K562 (cell line): Measurements from ENCODE around the gene PPP4R3B. TPM values are rescaled to one million over a fixed set of nuclear protein-coding genes. Genes with fewer than 3 reads are reported as not detected.
A peak's percentile ranks its signal among the peaks of the same experiment; 100 is the strongest.

ENCODE experiments used
- ATAC-seq: fragments of 200-7000 bp; cut with Tn5 transposase; 3 replicates; pipeline ENCODE4 v1.9.1; 2020; ENCODE audit warnings: moderate library complexity
- BruUV-seq: library from RNA; stranded (reverse); fragments of 400-500 nt; replicated peaks from 2 replicates; lab custom pipeline; 2021; lab: Mats Ljungman, UMichigan
- CTCF ChIA-PET: fragments of 300-600 bp; formaldehyde crosslinking; extraction: SDS; loops from one replicate; lab custom pipeline; 2021; ENCODE audit warnings: low intra/inter-chr PET ratio; lab: Yijun Ruan, JAX
- POLR2A ChIA-PET: fragments of 300-600, 350-650 bp; sonication (Branson Sonifier 250); formaldehyde crosslinking; extraction: SDS; loops from one replicate; lab custom pipeline; 2021; ENCODE audit warnings: antibody characterized with exemption, inconsistent platforms; lab: Yijun Ruan, JAX
- DNase-seq, 4 experiments: peaks; one replicate each; pipeline versions ENCODE4 v3.0.0 to v3.0.0-alpha.2; 2011 to 2018; ENCODE audit warnings: low spot score in 3 of 4, mixed read lengths in 3 of 4; ENCODE audit errors: extremely low read depth in 1 of 4
- FAIRE-seq: peaks from 2 replicates; lab custom pipeline; 2011; peaks lifted over from hg19 to GRCh38; lab: Jason Lieb, UNC
- H2AFZ ChIP-seq: 2 replicates; pipeline ENCODE4 v1.6.0; 2011; ENCODE audit warnings: low read depth, low read length, control low read depth, inconsistent platforms
- H3K27ac ChIP-seq: fragments of 200-600 bp; 3 replicates; pipeline ENCODE4 v1.8.0; 2011; ENCODE audit warnings: low read depth, mild to moderate bottlenecking, control low read depth, inconsistent platforms, low read length, moderate library complexity, mixed read lengths; ENCODE audit errors: extremely low read depth
- H3K27me3 ChIP-seq, 2 experiments: fragments of 300-600 bp in 1 of 2; 2 replicates in 1 of 2; 3 replicates in 1 of 2; pipeline versions ENCODE4 v1.6.0 to v1.8.0; 2011; ENCODE audit warnings: inconsistent platforms in 2 of 2, low read length in 2 of 2, mild to moderate bottlenecking in 1 of 2, mixed read lengths in 1 of 2, moderate library complexity in 1 of 2; ENCODE audit not compliant: control insufficient read depth in 2 of 2, insufficient read depth in 2 of 2
- H3K36me3 ChIP-seq: fragments of 300-600 bp; 3 replicates; pipeline ENCODE4 v1.8.0; 2011; ENCODE audit warnings: mild to moderate bottlenecking, low read length, inconsistent platforms; ENCODE audit not compliant: control insufficient read depth, insufficient read depth
- H3K4me1 ChIP-seq, 2 experiments: fragments of 200-600 bp in 1 of 2; replicated peaks in 1 of 2; 2 replicates in 1 of 2; 3 replicates in 1 of 2; pipeline versions ENCODE4 v1.5.1 to v1.8.0; 2011; ENCODE audit warnings: inconsistent platforms in 2 of 2, low read length in 2 of 2, mild to moderate bottlenecking in 1 of 2, mixed read lengths in 1 of 2, moderate library complexity in 1 of 2; ENCODE audit not compliant: control insufficient read depth in 2 of 2, insufficient read depth in 2 of 2
- H3K4me2 ChIP-seq: 2 replicates; pipeline ENCODE4 v1.6.1; 2011; ENCODE audit warnings: low read length, control low read depth, inconsistent platforms, mixed read lengths; ENCODE audit not compliant: insufficient read depth
- H3K4me3 ChIP-seq: fragments of 200-600 bp; sonication (generic), shearing (Covaris generic); 2 replicates; pipeline ENCODE4 v1.5.1; 2016; ENCODE audit warnings: control low read depth, inconsistent platforms
- H3K79me2 ChIP-seq: fragments of 200-600 bp; 3 replicates; pipeline ENCODE4 v1.8.0; 2011; ENCODE audit warnings: low read length, inconsistent platforms; ENCODE audit not compliant: control insufficient read depth, insufficient read depth
- H3K9ac ChIP-seq, 2 experiments: 2 replicates each; pipeline versions ENCODE4 v1.6.0 to v1.6.1; 2011; ENCODE audit warnings: low read depth in 2 of 2, low read length in 2 of 2, control low read depth in 1 of 2, inconsistent platforms in 1 of 2, mild to moderate bottlenecking in 1 of 2, mixed read lengths in 1 of 2; ENCODE audit not compliant: insufficient read depth in 1 of 2
- H3K9me1 ChIP-seq: one replicate; pipeline ENCODE4 v1.6.0; 2011; ENCODE audit warnings: inconsistent platforms, mild to moderate bottlenecking, low read length, moderate library complexity; ENCODE audit not compliant: control insufficient read depth, insufficient read depth
- H3K9me3 ChIP-seq: replicated peaks from 2 replicates; pipeline ENCODE4 v1.5.1; 2011; ENCODE audit warnings: low read depth, low read length, inconsistent platforms; ENCODE audit not compliant: control insufficient read depth, insufficient read depth
- H4K20me1 ChIP-seq: replicated peaks from 2 replicates; pipeline ENCODE4 v1.6.1; 2011; ENCODE audit warnings: low read length, inconsistent platforms, mixed read lengths; ENCODE audit not compliant: control insufficient read depth, insufficient read depth
- ARID2 ChIP-seq: fragments of 450-650 bp; IDR thresholded peaks from 2 replicates; pipeline ENCODE4 v1.6.1; 2017; ENCODE audit warnings: antibody characterized with exemption, mild to moderate bottlenecking
- ATF1 ChIP-seq, 2 experiments: fragments of 450-650 bp in 1 of 2; IDR thresholded peaks; 2 replicates each; pipeline ENCODE4 v1.6.1; 2016; ENCODE audit warnings: missing compliant biosample characterization in 1 of 2, missing genetic modification characterization in 1 of 2
- ATF7 ChIP-seq: fragments of 450-650 bp; IDR thresholded peaks from 2 replicates; pipeline ENCODE4 v1.7.1; 2014; ENCODE audit warnings: mild to moderate bottlenecking, moderate library complexity
- CHCHD3 ChIP-seq: fragments of 250-450 bp; sonication (Bioruptor Pico); IDR thresholded peaks from 2 replicates; pipeline ENCODE4 v2.1.2; 2022; ENCODE audit warnings: mild to moderate bottlenecking
- EP400 ChIP-seq: fragments of 450-650 bp; IDR thresholded peaks from 2 replicates; pipeline ENCODE4 v1.6.1; 2017; ENCODE audit warnings: antibody characterized with exemption, mild to moderate bottlenecking, moderate library complexity
- HNRNPL ChIP-seq: fragments of 200-400 bp; formaldehyde crosslinking; IDR thresholded peaks from 2 replicates; pipeline ENCODE4 v1.6.1; 2017; ENCODE audit warnings: low read depth, mild to moderate bottlenecking, low read length
- NBN ChIP-seq: fragments of 450-650 bp; IDR thresholded peaks from 2 replicates; pipeline ENCODE4 v1.6.1; 2016; ENCODE audit warnings: low read depth, mild to moderate bottlenecking
- NFYB ChIP-seq: IDR thresholded peaks from 2 replicates; pipeline ENCODE4 v1.6.1; 2011; ENCODE audit warnings: mild to moderate bottlenecking, moderate library complexity; ENCODE audit not compliant: insufficient read length; ENCODE audit errors: extremely low read depth
- TEAD2 ChIP-seq: fragments of 450-650 bp; IDR thresholded peaks from 2 replicates; pipeline ENCODE4 v1.6.1; 2016; ENCODE audit warnings: missing genetic modification characterization, control low read depth, missing compliant biosample characterization
- TFAM ChIP-seq: fragments of 250-450 bp; sonication (Bioruptor Pico); conservative IDR thresholded peaks from 2 replicates; pipeline ENCODE4 v1.5.0; 2021; ENCODE audit warnings: mild to moderate bottlenecking, moderate library complexity
- YBX1 ChIP-seq: fragments of 450-650 bp; IDR thresholded peaks from 2 replicates; pipeline ENCODE4 v1.7.1; 2016; ENCODE audit warnings: mild to moderate bottlenecking
- YY1 ChIP-seq, 3 experiments: IDR thresholded peaks; 2 replicates each; pipeline ENCODE4 v1.6.1; 2011; ENCODE audit warnings: low read length in 2 of 3, mild to moderate bottlenecking in 2 of 3, moderate library complexity in 2 of 3, borderline replicate concordance in 1 of 3, control low read depth in 1 of 3, low read depth in 1 of 3; ENCODE audit not compliant: insufficient read depth in 3 of 3, insufficient replicate concordance in 2 of 3, control insufficient read depth in 1 of 3, insufficient read length in 1 of 3; ENCODE audit errors: extremely low read depth in 1 of 3
- ZFP1 ChIP-seq: fragments of 450-650 bp; formaldehyde crosslinking; IDR thresholded peaks from 2 replicates; pipeline ENCODE4 v1.4.0; 2020; ENCODE audit warnings: mild to moderate bottlenecking, mixed read lengths
- ZFP36 ChIP-seq: fragments of 150-350 bp; IDR thresholded peaks from 2 replicates; pipeline ENCODE4 v1.6.1; 2018; ENCODE audit warnings: low read length, low read depth; ENCODE audit not compliant: partially characterized antibody
- ZNF324 ChIP-seq: fragments of 250-450 bp; sonication (Bioruptor Pico); IDR thresholded peaks from 2 replicates; pipeline ENCODE4 v1.4.0; 2020; ENCODE audit warnings: mild to moderate bottlenecking
- ZNF561 ChIP-seq: fragments of 450-650 bp; formaldehyde crosslinking; conservative IDR thresholded peaks from 2 replicates; pipeline ENCODE4 v1.4.0; 2020; ENCODE audit warnings: mild to moderate bottlenecking, moderate library complexity
- ZSCAN29 ChIP-seq: fragments of 450-650 bp; IDR thresholded peaks from 2 replicates; pipeline ENCODE4 v1.6.1; 2017
- WGBS: fragments of 100-300 bp; shearing (Covaris generic); methylation state at CpG from one replicate; pipeline ENCODE4 v1.1.6; 2016; ENCODE audit warnings: low coverage, mixed read lengths; ENCODE audit not compliant: insufficient coverage; ENCODE audit errors: missing lambda C conversion rate; 5-methylcytosine and 5-hydroxymethylcytosine counted together
- in situ Hi-C: fragments of 300-500 bp; cut with MboI; formaldehyde crosslinking; loops from 4 replicates; pipeline ENCODE4 v1.15.0; 2018; ENCODE audit warnings: inconsistent platforms, mixed read lengths
- intact Hi-C: fragments of 100-400 bp; cut with micrococcal nuclease; formaldehyde crosslinking; loops from 2 replicates; pipeline ENCODE4 v1.14.2; 2022
- polyA plus RNA-seq, 8 experiments: library from polyadenylated mRNA; depleted of rRNA in 4 of 8; stranded (reverse) in 5 of 8; unstranded in 3 of 8; fragments of >200 nt; fragmentation: Nextera tagmentation in 2 of 8; fragmentation: Illumina TruSeq in 1 of 8; extraction: Ambion mirVana in 2 of 8; extraction: Trizol in 1 of 8; gene quantifications; 2 replicates each; pipeline versions ENCODE4 v1.2.1 to v1.2.3, GENCODE V29; 2011 to 2014; ENCODE audit warnings: inconsistent platforms in 1 of 8, missing spikeins in 1 of 8
- total RNA-seq, 7 experiments: library from RNA; depleted of rRNA in 6 of 7; stranded (reverse); fragments of >200 nt in 6 of 7; fragmentation: Illumina TruSeq in 2 of 7; extraction: Trizol in 2 of 7; gene quantifications; 2 replicates each; pipeline versions ENCODE4 v1.2.1 to v1.2.3, GENCODE V29; 2011 to 2021; ENCODE audit warnings: low replicate concordance in 1 of 7
- TF ChIP-seq, protein P1 (sequence below): fragments of 450-650 bp; IDR thresholded peaks from 2 replicates; pipeline ENCODE4 v1.7.1; 2018; ENCODE audit warnings: mild to moderate bottlenecking, low read depth; ENCODE audit not compliant: partially characterized antibody
- TF ChIP-seq, protein P2 (sequence below): IDR thresholded peaks from 2 replicates; pipeline ENCODE4 v1.6.1; 2011; ENCODE audit not compliant: insufficient read length; ENCODE audit errors: extremely low read depth

PPP4R3B gene
- total and polyA plus RNA-seq, 9 of the 15 experiments (the other 6 are each of a cell fraction or from before 2014, with no cell fraction given), result 13.2 to 59.2 (median 41.9) TPM

DNA sequence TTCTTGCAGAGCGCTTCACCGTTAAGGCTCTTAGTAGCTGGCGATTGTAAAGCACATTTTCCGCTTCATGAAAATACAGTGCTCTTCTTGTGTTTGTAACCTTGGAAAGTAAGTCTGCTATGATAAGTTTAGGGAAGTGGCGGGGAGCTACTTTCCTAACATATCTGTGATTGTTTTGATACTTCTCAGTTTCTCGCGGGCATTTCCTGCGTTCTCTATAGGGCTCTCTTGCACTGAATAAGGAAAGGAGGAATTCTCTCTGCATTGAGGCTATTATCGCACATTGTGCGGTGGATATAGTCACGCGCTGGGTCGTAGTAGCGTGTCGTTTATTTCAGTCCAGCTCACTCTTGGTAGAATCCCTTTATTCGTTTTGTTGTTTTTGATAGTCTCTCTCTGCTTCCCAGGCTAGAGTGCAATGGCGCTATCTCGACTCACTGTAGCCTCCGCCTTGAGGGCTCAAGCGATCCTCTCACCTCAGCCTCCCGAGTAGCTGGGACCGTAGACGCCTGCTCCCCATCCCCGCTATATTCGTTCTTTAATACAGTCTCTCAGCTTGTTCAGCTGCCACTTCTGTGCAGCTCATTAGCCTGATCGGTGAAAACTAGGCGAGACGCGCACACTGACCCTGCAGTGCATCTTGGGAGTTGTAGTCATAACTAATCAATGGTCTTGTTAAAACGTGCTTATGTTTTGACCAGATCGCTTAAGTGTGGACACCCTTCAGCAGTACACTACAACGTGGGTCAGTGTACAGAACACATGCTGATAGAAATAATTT lies 1.0 kb upstream of the PPP4R3B start (continued):
- TF ChIP-seq EP400 (peak; percentile 12; the same call in 1 of the 2 replicates), CHCHD3 (no peak), ZFP36 (peak; percentile 49), NFYB (no peak), ARID2 (0 out of 2 replicates have a peak, but pooled peaks have one; percentile 5), YY1 (IDR thresholded peaks at IDR 0.05; ENCODE audit: borderline replicate concordance in 1 of 3, control insufficient read depth in 1 of 3, extremely low read depth in 1 of 3, insufficient read depth in 3 of 3, insufficient read length in 1 of 3, insufficient replicate concordance in 2 of 3, low read depth in 1 of 3, low read length in 2 of 3) (peak in 2 of 3 experiments; percentile 70 to 83), ZFP1 (CRISPR knock-in tag) (no peak), ZSCAN29 (no peak)

DNA sequence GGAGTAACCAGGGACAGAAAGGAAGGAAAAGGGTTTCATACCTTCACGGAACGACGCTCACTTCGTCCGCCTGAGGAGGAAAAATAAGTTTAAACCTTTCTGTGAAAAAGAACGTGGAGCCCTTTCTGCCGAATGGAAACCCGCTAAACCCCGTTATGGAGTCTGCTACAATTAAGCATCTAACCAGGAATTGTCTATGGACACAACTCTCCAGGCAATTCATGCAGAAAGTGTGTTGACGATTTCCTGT lies 528 bp upstream of the PPP4R3B start:
- Histone ChIP-seq H3K36me3 (peaks cover 46% of the 10 kb centered on the region), H3K9me1 (peaks cover 3% of the 10 kb centered on the region), H4K20me1 (peaks cover 12% of the 10 kb centered on the region; the same call in 1 of the 2 replicates), H3K9me3 (no peaks in the 10 kb centered on the region), H3K4me3 (peak overlapping the region; percentile 98), H3K4me1 (peaks cover 6 to 8% of the 10 kb centered on the region in 2 experiments; a peak in 4 of 5 replicates), H3K9ac (peak overlapping the region; percentile 96 to 99), H3K79me2 (peaks cover 98% of the 10 kb centered on the region), H2AFZ (peak overlapping the region; percentile 76), H3K27ac (peak overlapping the region; percentile 97), H3K4me2 (peak overlapping the region; percentile 98), H3K27me3 (no peaks in the 10 kb centered on the region)
- no TSS peak for BruUV-seq
- in situ Hi-C loops (no loop called here), intact Hi-C loops (loop anchor here (5.0 kb wide), 2 partner anchors 201 to 336 kb away; partner anchors contain the start of gene CCDC88A)
- ChIA-PET CTCF (interaction anchor here (0.6 kb wide), 1 partner anchor 13 kb away, joined by 4 read pairs; no protein-coding TSS in a partner anchor), POLR2A (interaction anchor here (0.6 to 2.2 kb wide), 12 partner anchors 8 to 1433 kb away, joined by 3 to 11 read pairs (median 4); partner anchors contain the start of gene CFAP36)
- ATAC-seq (no peak), DNase-seq (no peak), FAIRE-seq (peak; percentile 44)
- 2% methylated on average over 10 of the region's 10 CpGs for WGBS
- TF ChIP-seq ATF1 (CRISPR knock-in tag; IDR thresholded peaks at IDR 0.05) (no peak), ATF1 (tag; IDR thresholded peaks at IDR 0.05) (peak; percentile 74), HNRNPL (no peak), YBX1 (no peak), ZNF561 (no peak), NBN (no peak), TEAD2 (tag) (no peak), TFAM (CRISPR knock-in tag) (no peak), ATF7 (peak; percentile 19; the same call in 1 of the 2 replicates), ZNF324 (CRISPR knock-in tag) (no peak)
- TF ChIP-seq, protein P1, sequence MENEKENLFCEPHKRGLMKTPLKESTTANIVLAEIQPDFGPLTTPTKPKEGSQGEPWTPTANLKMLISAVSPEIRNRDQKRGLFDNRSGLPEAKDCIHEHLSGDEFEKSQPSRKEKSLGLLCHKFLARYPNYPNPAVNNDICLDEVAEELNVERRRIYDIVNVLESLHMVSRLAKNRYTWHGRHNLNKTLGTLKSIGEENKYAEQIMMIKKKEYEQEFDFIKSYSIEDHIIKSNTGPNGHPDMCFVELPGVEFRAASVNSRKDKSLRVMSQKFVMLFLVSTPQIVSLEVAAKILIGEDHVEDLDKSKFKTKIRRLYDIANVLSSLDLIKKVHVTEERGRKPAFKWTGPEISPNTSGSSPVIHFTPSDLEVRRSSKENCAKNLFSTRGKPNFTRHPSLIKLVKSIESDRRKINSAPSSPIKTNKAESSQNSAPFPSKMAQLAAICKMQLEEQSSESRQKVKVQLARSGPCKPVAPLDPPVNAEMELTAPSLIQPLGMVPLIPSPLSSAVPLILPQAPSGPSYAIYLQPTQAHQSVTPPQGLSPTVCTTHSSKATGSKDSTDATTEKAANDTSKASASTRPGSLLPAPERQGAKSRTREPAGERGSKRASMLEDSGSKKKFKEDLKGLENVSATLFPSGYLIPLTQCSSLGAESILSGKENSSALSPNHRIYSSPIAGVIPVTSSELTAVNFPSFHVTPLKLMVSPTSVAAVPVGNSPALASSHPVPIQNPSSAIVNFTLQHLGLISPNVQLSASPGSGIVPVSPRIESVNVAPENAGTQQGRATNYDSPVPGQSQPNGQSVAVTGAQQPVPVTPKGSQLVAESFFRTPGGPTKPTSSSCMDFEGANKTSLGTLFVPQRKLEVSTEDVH, result no peak
- TF ChIP-seq, protein P2, sequence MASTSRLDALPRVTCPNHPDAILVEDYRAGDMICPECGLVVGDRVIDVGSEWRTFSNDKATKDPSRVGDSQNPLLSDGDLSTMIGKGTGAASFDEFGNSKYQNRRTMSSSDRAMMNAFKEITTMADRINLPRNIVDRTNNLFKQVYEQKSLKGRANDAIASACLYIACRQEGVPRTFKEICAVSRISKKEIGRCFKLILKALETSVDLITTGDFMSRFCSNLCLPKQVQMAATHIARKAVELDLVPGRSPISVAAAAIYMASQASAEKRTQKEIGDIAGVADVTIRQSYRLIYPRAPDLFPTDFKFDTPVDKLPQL, result no peak
